Endothelial cell of umbilical vein (primary cell): Measurements from ENCODE around the gene ZBTB7C. TPM values are rescaled to one million over a fixed set of nuclear protein-coding genes. Genes with fewer than 3 reads are reported as not detected.

Experiments
- BruUV-seq: library from RNA; stranded (reverse); fragments of 400-500 nt; replicated peaks from 2 replicates; lab custom pipeline; 2021; lab: Mats Ljungman, UMichigan
- CTCF ChIA-PET: fragments of 300-600, 350-600 bp; sonication (Branson Sonifier 250); formaldehyde crosslinking; loops from one replicate; lab custom pipeline; 2021; ENCODE audit warnings: antibody characterized with exemption, inconsistent platforms; lab: Charles Lee
- POLR2A ChIA-PET: fragments of 300-600, 350-600 bp; sonication (Branson Sonifier 250); formaldehyde crosslinking; loops from one replicate; lab custom pipeline; 2021; ENCODE audit warnings: antibody characterized with exemption, inconsistent platforms; lab: Charles Lee
- DNase-seq: peaks from one replicate; pipeline ENCODE4 v3.0.0-alpha.2; 2011; ENCODE audit warnings: low read depth, low spot score
- FAIRE-seq: peaks from 2 replicates; lab custom pipeline; 2011; peaks lifted over from hg19 to GRCh38; lab: Jason Lieb, UNC
- H2AFZ ChIP-seq: 2 replicates; pipeline ENCODE4 v1.6.0; 2012; ENCODE audit warnings: low read depth, low read length, control low read depth, inconsistent platforms
- H3K27ac ChIP-seq: 2 replicates; pipeline ENCODE4 v1.5.1; 2011; ENCODE audit warnings: low read depth, mild to moderate bottlenecking, control low read depth, low read length, moderate library complexity; ENCODE audit not compliant: insufficient read depth
- H3K27me3 ChIP-seq, 2 experiments: 2 replicates each; pipeline versions ENCODE4 v1.6.0 to v1.6.1; 2011; ENCODE audit warnings: low read length in 2 of 2, mixed read lengths in 1 of 2; ENCODE audit not compliant: control insufficient read depth in 2 of 2, insufficient read depth in 2 of 2
- H3K36me3 ChIP-seq, 2 experiments: 2 replicates in 1 of 2; 3 replicates in 1 of 2; pipeline ENCODE4 v1.5.1; 2011; ENCODE audit warnings: low read length in 2 of 2, mild to moderate bottlenecking in 1 of 2, moderate library complexity in 1 of 2; ENCODE audit not compliant: control insufficient read depth in 2 of 2, insufficient read depth in 2 of 2; ENCODE audit errors: extremely low read depth in 1 of 2
- H3K4me1 ChIP-seq: 3 replicates; pipeline ENCODE4 v1.5.1; 2011; ENCODE audit warnings: mild to moderate bottlenecking, low read length; ENCODE audit not compliant: control insufficient read depth, insufficient read depth; ENCODE audit errors: extremely low read depth
- H3K4me2 ChIP-seq: 2 replicates; pipeline ENCODE4 v1.6.1; 2011; ENCODE audit warnings: low read length, control low read depth, mixed read lengths; ENCODE audit not compliant: insufficient read depth
- H3K4me3 ChIP-seq, 3 experiments: fragments of 200-600 bp in 1 of 3; sonication (generic), shearing (Covaris generic) in 1 of 3; replicated peaks in 1 of 3; 2 replicates each; pipeline ENCODE4 v1.5.1; 2011 to 2016; ENCODE audit warnings: control low read depth in 3 of 3, low read length in 3 of 3, mild to moderate bottlenecking in 2 of 3, inconsistent platforms in 1 of 3, low read depth in 1 of 3, moderate library complexity in 1 of 3; ENCODE audit not compliant: insufficient read depth in 1 of 3
- H3K79me2 ChIP-seq: 2 replicates; pipeline ENCODE4 v1.6.0; 2012; ENCODE audit warnings: low read length, inconsistent platforms; ENCODE audit not compliant: control insufficient read depth, insufficient read depth
- H3K9ac ChIP-seq: replicated peaks from 2 replicates; pipeline ENCODE3; 2011; ENCODE audit warnings: low read length, control low read depth; ENCODE audit not compliant: insufficient read depth; ENCODE audit errors: extremely low read depth
- H3K9me1 ChIP-seq: replicated peaks from 3 replicates; pipeline ENCODE4 v1.6.0; 2011; ENCODE audit warnings: mild to moderate bottlenecking, low read length; ENCODE audit not compliant: control insufficient read depth, insufficient read depth; ENCODE audit errors: extremely low read depth
- H3K9me3 ChIP-seq: replicated peaks from 2 replicates; pipeline ENCODE4 v1.5.1; 2012; ENCODE audit warnings: low read length, inconsistent platforms; ENCODE audit not compliant: control insufficient read depth, insufficient read depth
- H4K20me1 ChIP-seq: replicated peaks from 2 replicates; pipeline ENCODE3; 2011; ENCODE audit warnings: mild to moderate bottlenecking, low read length; ENCODE audit not compliant: control insufficient read depth, insufficient read depth; ENCODE audit errors: extremely low read depth
- EZH2 ChIP-seq: IDR thresholded peaks from 2 replicates; pipeline ENCODE4 v1.6.1; 2012; ENCODE audit warnings: borderline replicate concordance, low read depth, mild to moderate bottlenecking, moderate library complexity, low read length, inconsistent platforms; ENCODE audit not compliant: severe bottlenecking
- FOS ChIP-seq: IDR thresholded peaks from 2 replicates; pipeline ENCODE4 v1.6.1; 2011; ENCODE audit warnings: mild to moderate bottlenecking, low read length, moderate library complexity, borderline replicate concordance; ENCODE audit not compliant: insufficient read depth
- GATA2 ChIP-seq: IDR thresholded peaks from 2 replicates; pipeline ENCODE4 v1.7.0; 2011; ENCODE audit warnings: low read depth, mild to moderate bottlenecking, moderate library complexity, mixed read lengths, low read length; ENCODE audit not compliant: insufficient read length, insufficient read depth
- JUN ChIP-seq: IDR thresholded peaks from 2 replicates; pipeline ENCODE4 v1.6.1; 2011; ENCODE audit warnings: borderline replicate concordance, low read depth; ENCODE audit not compliant: insufficient read length, insufficient read depth
- MYC ChIP-seq: IDR thresholded peaks from one replicate; pipeline ENCODE4 v1.6.1; 2011; ENCODE audit warnings: mild to moderate bottlenecking, low read depth, low read length
- POLR2A ChIP-seq: IDR thresholded peaks from 2 replicates; pipeline ENCODE4 v1.6.1; 2012; ENCODE audit warnings: low read depth, mild to moderate bottlenecking, control low read depth, low read length
- POLR2AphosphoS5 ChIP-seq: IDR thresholded peaks from 2 replicates; pipeline ENCODE4 v1.6.1; 2012; ENCODE audit warnings: low read depth, mild to moderate bottlenecking, control low read depth, low read length, moderate library complexity; ENCODE audit not compliant: insufficient read depth
- dilution Hi-C: fragments of 300-500 bp; cut with MboI; formaldehyde crosslinking; loops from one replicate; pipeline ENCODE4 v1.15.0; 2019; ENCODE audit warnings: low sequenced_read_pairs; ENCODE audit not compliant: extremely low pct_ligation_motif_present
- intact Hi-C: fragments of 100-400 bp; cut with micrococcal nuclease; formaldehyde crosslinking; loops from one replicate; pipeline ENCODE4 v1.10.0; 2022
- polyA plus RNA-seq, 4 experiments: library from polyadenylated mRNA; depleted of rRNA in 3 of 4; stranded (reverse) in 3 of 4; unstranded in 1 of 4; fragments of >200 nt; gene quantifications; 2 replicates each; pipeline versions ENCODE4 v1.2.1 to v1.2.3, GENCODE V29; 2011 to 2012; ENCODE audit warnings: missing spikeins in 1 of 4
- total RNA-seq: library from RNA; stranded (reverse); gene quantifications from 2 replicates; pipeline ENCODE4 v1.2.3, GENCODE V29; 2021
- TF ChIP-seq, protein P1 (sequence below): IDR thresholded peaks from 2 replicates; pipeline ENCODE4 v1.6.1; 2011; ENCODE audit not compliant: insufficient read depth, insufficient read length
- TF ChIP-seq, protein P2 (sequence below), 2 donors: IDR thresholded peaks; 1 replicate in 1 of 2; 2 replicates in 1 of 2; pipeline ENCODE4 v1.5.1; 2011; ENCODE audit warnings: low read length in 2 of 2, mild to moderate bottlenecking in 2 of 2, moderate library complexity in 2 of 2, control low read depth in 1 of 2, inconsistent platforms in 1 of 2, low read depth in 1 of 2; ENCODE audit not compliant: insufficient read depth in 1 of 2; ENCODE audit errors: extremely low read depth in 1 of 2

The ZBTB7C gene
- total and polyA plus RNA-seq, 2 donors (not counting 3 experiments of a cell fraction or from before 2014, with no cell fraction given), result not detected

DNA sequence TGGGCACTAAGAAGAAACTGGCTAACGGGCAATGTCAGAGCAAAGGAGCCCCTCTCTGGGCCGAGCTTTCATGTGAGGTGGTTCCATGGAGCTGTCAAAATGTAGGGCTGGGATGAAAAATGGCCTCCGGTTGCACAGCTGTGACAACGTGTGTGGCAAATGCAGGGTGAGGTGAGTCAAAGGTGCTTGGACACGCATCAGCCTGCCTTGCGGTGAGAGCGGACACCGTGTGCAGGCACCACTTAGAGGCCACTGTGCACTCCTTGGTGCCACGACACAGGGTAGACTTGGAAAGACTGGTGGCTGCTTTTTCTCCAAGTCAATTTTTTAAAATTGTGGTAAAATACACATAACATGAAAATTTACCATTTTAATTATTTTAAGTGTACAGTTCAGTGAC is 195.4 kb downstream of the ZBTB7C start:
- no peak overlapping the region for H2AFZ ChIP-seq
- H3K36me3 ChIP-seq, result no peaks in the 10 kb centered on the region
- TF ChIP-seq FOS, result no peak
- TF ChIP-seq, protein P1, sequence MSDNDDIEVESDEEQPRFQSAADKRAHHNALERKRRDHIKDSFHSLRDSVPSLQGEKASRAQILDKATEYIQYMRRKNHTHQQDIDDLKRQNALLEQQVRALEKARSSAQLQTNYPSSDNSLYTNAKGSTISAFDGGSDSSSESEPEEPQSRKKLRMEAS, result no peak
- no peak for TF ChIP-seq MYC
- TF ChIP-seq POLR2A, result no peak
- no peak for TF ChIP-seq POLR2AphosphoS5
- no peak for TF ChIP-seq JUN
- TF ChIP-seq, protein P2, sequence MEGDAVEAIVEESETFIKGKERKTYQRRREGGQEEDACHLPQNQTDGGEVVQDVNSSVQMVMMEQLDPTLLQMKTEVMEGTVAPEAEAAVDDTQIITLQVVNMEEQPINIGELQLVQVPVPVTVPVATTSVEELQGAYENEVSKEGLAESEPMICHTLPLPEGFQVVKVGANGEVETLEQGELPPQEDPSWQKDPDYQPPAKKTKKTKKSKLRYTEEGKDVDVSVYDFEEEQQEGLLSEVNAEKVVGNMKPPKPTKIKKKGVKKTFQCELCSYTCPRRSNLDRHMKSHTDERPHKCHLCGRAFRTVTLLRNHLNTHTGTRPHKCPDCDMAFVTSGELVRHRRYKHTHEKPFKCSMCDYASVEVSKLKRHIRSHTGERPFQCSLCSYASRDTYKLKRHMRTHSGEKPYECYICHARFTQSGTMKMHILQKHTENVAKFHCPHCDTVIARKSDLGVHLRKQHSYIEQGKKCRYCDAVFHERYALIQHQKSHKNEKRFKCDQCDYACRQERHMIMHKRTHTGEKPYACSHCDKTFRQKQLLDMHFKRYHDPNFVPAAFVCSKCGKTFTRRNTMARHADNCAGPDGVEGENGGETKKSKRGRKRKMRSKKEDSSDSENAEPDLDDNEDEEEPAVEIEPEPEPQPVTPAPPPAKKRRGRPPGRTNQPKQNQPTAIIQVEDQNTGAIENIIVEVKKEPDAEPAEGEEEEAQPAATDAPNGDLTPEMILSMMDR (IDR thresholded peaks at IDR 0.05; ENCODE audit: extremely low read depth in 1 of 2, insufficient read depth in 1 of 2, low read depth in 1 of 2, low read length in 2 of 2), result no peak
- no peak for TF ChIP-seq GATA2
- TF ChIP-seq EZH2, result no peak
- no peak overlapping the region for H3K4me2 ChIP-seq
- DNase-seq, result no peak
- no peaks in the 10 kb centered on the region for H3K4me1 ChIP-seq
- no TSS peak for BruUV-seq
- intact Hi-C loops, result no loop called here
- ChIA-PET POLR2A (no interaction called here), CTCF (no interaction called here)
- dilution Hi-C loops, result no loop called here
- no peak overlapping the region for H3K9ac ChIP-seq
- H3K27ac ChIP-seq, result no peak overlapping the region
- H3K27me3 ChIP-seq, result peaks cover 0 to 1% of the 10 kb centered on the region in 2 experiments
- no peaks in the 10 kb centered on the region for H3K9me1 ChIP-seq
- no peak for FAIRE-seq
- no peaks in the 10 kb centered on the region for H3K9me3 ChIP-seq
- H3K4me3 ChIP-seq, result no peak overlapping the region
- H4K20me1 ChIP-seq, result no peaks in the 10 kb centered on the region
- H3K79me2 ChIP-seq, result no peaks in the 10 kb centered on the region
